Caco-2 (cell line): ENCODE results near the gene ITGAE. TPM values are rescaled to one million over a fixed set of nuclear protein-coding genes. Genes with fewer than 3 reads are reported as not detected.

Experiments
- BruUV-seq: library from RNA; stranded (reverse); fragments of 400-500 nt; replicated peaks from 2 replicates; lab custom pipeline; 2021; lab: Mats Ljungman, UMichigan
- CTCF ChIA-PET: fragments of 300-600 bp; sonication (Branson Sonifier 250); formaldehyde crosslinking; loops from one replicate; lab custom pipeline; 2022; ENCODE audit warnings: antibody characterized with exemption; lab: Charles Lee
- POLR2A ChIA-PET: fragments of 300-600 bp; sonication (Branson Sonifier 250); formaldehyde crosslinking; loops from one replicate; lab custom pipeline; 2022; ENCODE audit warnings: antibody characterized with exemption; lab: Charles Lee
- DNase-seq, 2 experiments: peaks; one replicate each; pipeline versions ENCODE4 v3.0.0 to v3.0.0-alpha.2; 2020 to 2022
- H3K27me3 ChIP-seq: replicated peaks from 2 replicates; pipeline ENCODE4 v1.6.0; 2011; ENCODE audit warnings: low read length; ENCODE audit not compliant: control insufficient read depth, insufficient read depth
- H3K36me3 ChIP-seq: 2 replicates; pipeline ENCODE4 v1.5.1; 2011; ENCODE audit warnings: low read length; ENCODE audit not compliant: control insufficient read depth, insufficient read depth
- H3K4me1 ChIP-seq: fragments of 250-450 bp; sonication (Bioruptor Pico); 2 replicates; pipeline ENCODE4 v1.5.1; 2020; ENCODE audit warnings: mild to moderate bottlenecking
- H3K4me3 ChIP-seq: 2 replicates; pipeline ENCODE4 v1.5.1; 2011; ENCODE audit warnings: low read depth, mild to moderate bottlenecking, control low read depth, low read length
- H3K9me3 ChIP-seq: fragments of 250-450 bp; sonication (Bioruptor Pico); 2 replicates; pipeline ENCODE4 v1.5.1; 2020; ENCODE audit warnings: mild to moderate bottlenecking, moderate library complexity
- H3K27ac Mint-ChIP-seq: one replicate; pipeline ENCODE4 v1.8.0; 2022; ENCODE audit warnings: mixed read lengths; ENCODE audit not compliant: unreplicated experiment
- H3K27me3 Mint-ChIP-seq: one replicate; pipeline ENCODE4 v1.8.0; 2022; ENCODE audit warnings: mixed read lengths; ENCODE audit not compliant: insufficient read depth, unreplicated experiment
- H3K36me3 Mint-ChIP-seq: one replicate; pipeline ENCODE4 v1.8.0; 2022; ENCODE audit warnings: mild to moderate bottlenecking, mixed read lengths; ENCODE audit not compliant: insufficient read depth, unreplicated experiment
- H3K4me1 Mint-ChIP-seq: one replicate; pipeline ENCODE4 v1.8.0; 2022; ENCODE audit warnings: low read depth, mixed read lengths; ENCODE audit not compliant: unreplicated experiment
- H3K4me3 Mint-ChIP-seq: one replicate; pipeline ENCODE4 v1.8.0; 2022; ENCODE audit warnings: mild to moderate bottlenecking, moderate library complexity, mixed read lengths; ENCODE audit not compliant: unreplicated experiment
- H3K9me3 Mint-ChIP-seq: one replicate; pipeline ENCODE4 v1.8.0; 2022; ENCODE audit warnings: mixed read lengths; ENCODE audit not compliant: unreplicated experiment
- intact Hi-C: fragments of 100-400 bp; cut with micrococcal nuclease; formaldehyde crosslinking; loops from one replicate; pipeline ENCODE4 v1.10.0; 2022; ENCODE audit not compliant: unreplicated experiment
- total RNA-seq: library from RNA; stranded (reverse); gene quantifications from 2 replicates; pipeline ENCODE4 v1.2.3, GENCODE V29; 2022
- TF ChIP-seq, protein P1 (sequence below), 2 experiments: fragments of 200-600 bp in 1 of 2; IDR thresholded peaks; 1 replicate in 1 of 2; 2 replicates in 1 of 2; pipeline versions ENCODE4 v1.5.1 to v1.8.0; 2011 to 2022; ENCODE audit warnings: antibody characterized with exemption in 1 of 2, control low read depth in 1 of 2, inconsistent platforms in 1 of 2, low read depth in 1 of 2, low read length in 1 of 2, mild to moderate bottlenecking in 1 of 2, moderate library complexity in 1 of 2; ENCODE audit not compliant: insufficient read depth in 1 of 2, severe bottlenecking in 1 of 2, unreplicated experiment in 1 of 2

The ITGAE gene
- total RNA-seq, 1 experiment from 2014 or later: 12.8 TPM

DNA sequence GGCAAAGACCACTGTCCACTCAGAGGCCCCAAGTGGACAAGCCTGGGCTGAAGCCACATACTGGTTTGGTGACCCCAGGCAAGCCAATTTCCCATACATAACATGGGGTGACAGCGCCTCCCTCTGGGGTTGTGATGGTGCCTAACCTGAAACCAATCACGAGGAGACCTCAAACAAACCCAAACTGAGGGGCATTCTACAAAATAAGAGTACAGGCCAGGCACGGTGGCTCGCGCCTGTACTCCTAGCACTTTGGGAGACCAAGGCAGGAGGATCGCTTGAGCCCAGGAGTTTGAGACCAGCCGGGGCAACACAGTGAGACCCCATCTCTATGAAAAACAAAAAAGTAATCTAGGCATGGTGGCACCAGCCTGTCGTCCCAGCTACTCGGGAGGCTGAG is 108.6 kb downstream of the ITGAE start:
- Mint-ChIP-seq H3K4me1 (no peaks in the 10 kb centered on the region), H3K27ac (no peak overlapping the region)
- TF ChIP-seq, protein P1, sequence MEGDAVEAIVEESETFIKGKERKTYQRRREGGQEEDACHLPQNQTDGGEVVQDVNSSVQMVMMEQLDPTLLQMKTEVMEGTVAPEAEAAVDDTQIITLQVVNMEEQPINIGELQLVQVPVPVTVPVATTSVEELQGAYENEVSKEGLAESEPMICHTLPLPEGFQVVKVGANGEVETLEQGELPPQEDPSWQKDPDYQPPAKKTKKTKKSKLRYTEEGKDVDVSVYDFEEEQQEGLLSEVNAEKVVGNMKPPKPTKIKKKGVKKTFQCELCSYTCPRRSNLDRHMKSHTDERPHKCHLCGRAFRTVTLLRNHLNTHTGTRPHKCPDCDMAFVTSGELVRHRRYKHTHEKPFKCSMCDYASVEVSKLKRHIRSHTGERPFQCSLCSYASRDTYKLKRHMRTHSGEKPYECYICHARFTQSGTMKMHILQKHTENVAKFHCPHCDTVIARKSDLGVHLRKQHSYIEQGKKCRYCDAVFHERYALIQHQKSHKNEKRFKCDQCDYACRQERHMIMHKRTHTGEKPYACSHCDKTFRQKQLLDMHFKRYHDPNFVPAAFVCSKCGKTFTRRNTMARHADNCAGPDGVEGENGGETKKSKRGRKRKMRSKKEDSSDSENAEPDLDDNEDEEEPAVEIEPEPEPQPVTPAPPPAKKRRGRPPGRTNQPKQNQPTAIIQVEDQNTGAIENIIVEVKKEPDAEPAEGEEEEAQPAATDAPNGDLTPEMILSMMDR (IDR thresholded peaks at IDR 0.05; ENCODE audit: insufficient read depth in 1 of 2, low read depth in 1 of 2, low read length in 1 of 2, severe bottlenecking in 1 of 2, unreplicated experiment in 1 of 2): no peak

DNA sequence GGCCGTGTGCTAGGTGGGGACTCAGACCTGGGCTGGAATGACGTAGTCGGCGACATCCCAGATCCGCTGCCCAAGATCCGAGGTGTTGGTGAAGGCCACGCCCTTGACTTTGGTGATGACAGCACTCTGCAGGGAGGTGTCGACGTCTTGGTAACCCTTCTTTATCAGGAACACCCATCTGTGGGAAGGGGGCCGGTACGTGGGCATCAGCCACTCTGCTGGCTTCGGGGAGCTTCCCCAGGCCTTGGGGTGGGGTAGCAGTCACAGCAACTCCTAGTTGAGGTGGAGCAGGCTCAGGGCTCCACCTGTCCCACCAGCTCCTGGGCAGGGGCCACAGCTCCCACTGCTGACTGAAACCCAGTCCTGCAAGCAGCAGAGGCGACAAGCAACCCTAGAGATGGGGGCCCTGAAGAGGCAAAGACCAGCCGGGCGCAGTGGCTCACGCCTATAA is 109.3 kb downstream of the ITGAE start:
- H3K4me1 ChIP-seq: no peaks in the 10 kb centered on the region
- no peaks in the 10 kb centered on the region for H3K36me3 ChIP-seq
- H3K27me3 ChIP-seq: no peaks in the 10 kb centered on the region
- no TSS peak for BruUV-seq
- POLR2A ChIA-PET: no interaction called here
- TF ChIP-seq, protein P1 (IDR thresholded peaks at IDR 0.05; ENCODE audit: insufficient read depth in 1 of 2, low read depth in 1 of 2, low read length in 1 of 2, severe bottlenecking in 1 of 2, unreplicated experiment in 1 of 2): no peak
- Mint-ChIP-seq H3K9me3 (no peaks in the 10 kb centered on the region), H3K4me3 (no peak overlapping the region), H3K4me1 (no peaks in the 10 kb centered on the region), H3K36me3 (no peaks in the 10 kb centered on the region), H3K27me3 (no peaks in the 10 kb centered on the region), H3K27ac (no peak overlapping the region)
- DNase-seq: no peak
- intact Hi-C loops: no loop called here
- CTCF ChIA-PET: no interaction called here
- no peak overlapping the region for H3K4me3 ChIP-seq
- H3K9me3 ChIP-seq: no peaks in the 10 kb centered on the region

More for the DNA sequence above, 108.6 kb downstream of the ITGAE start:
- POLR2A ChIA-PET: no interaction called here
- Histone ChIP-seq H3K4me3 (no peak overlapping the region), H3K27me3 (no peaks in the 10 kb centered on the region), H3K36me3 (no peaks in the 10 kb centered on the region), H3K9me3 (no peaks in the 10 kb centered on the region), H3K4me1 (no peaks in the 10 kb centered on the region)
- intact Hi-C loops: no loop called here
- BruUV-seq: no TSS peak
- CTCF ChIA-PET: no interaction called here
- Mint-ChIP-seq H3K9me3 (no peaks in the 10 kb centered on the region), H3K36me3 (no peaks in the 10 kb centered on the region), H3K4me3 (no peak overlapping the region), H3K27me3 (no peaks in the 10 kb centered on the region)
- no peak for DNase-seq

DNA sequence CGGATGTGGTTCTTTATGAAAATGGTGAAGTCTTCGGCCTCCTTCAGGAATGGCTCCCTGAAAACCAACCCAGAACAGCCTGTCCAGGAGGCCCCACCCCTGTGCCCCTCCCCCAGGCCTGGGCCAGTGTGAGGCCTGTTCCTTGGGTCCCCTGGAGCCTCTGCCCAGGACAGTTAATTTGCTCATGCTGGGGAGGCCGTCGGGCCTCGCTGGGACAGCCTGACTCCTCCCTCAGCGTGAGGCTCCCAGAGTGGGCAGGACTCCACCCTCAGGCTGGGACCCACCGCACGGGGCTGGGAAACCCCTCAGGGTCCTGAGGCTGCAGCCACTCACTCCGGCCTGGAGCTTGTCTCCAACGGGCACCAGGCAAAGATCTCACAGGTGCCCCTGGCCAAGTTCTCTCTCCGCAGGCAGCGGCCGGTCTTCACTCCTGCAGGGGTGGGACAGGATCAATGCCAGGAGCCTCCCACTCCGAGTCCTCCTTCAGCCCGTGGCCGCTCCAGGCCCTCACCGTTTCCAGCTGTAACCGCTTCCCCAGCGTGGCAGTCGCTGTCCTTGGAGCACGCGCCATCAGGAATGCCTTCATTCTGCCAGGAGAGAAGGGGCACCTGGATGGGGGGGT is 110.8 kb downstream of the ITGAE start:
- H3K9me3 Mint-ChIP-seq: no peaks in the 10 kb centered on the region
- H3K27me3 ChIP-seq: no peaks in the 10 kb centered on the region
- intact Hi-C loops: no loop called here
- no peaks in the 10 kb centered on the region for H3K4me1 ChIP-seq
- H3K4me1 Mint-ChIP-seq: no peaks in the 10 kb centered on the region
- no peaks in the 10 kb centered on the region for H3K27me3 Mint-ChIP-seq
- no peaks in the 10 kb centered on the region for H3K36me3 ChIP-seq
- TF ChIP-seq, protein P1 (IDR thresholded peaks at IDR 0.05; ENCODE audit: insufficient read depth in 1 of 2, low read depth in 1 of 2, low read length in 1 of 2, severe bottlenecking in 1 of 2, unreplicated experiment in 1 of 2): no peak
- no peak overlapping the region for H3K27ac Mint-ChIP-seq
- no peak overlapping the region for H3K4me3 ChIP-seq
- POLR2A ChIA-PET: no interaction called here
- DNase-seq: no peak
- CTCF ChIA-PET: no interaction called here
- BruUV-seq: no TSS peak
- no peak overlapping the region for H3K4me3 Mint-ChIP-seq
- H3K9me3 ChIP-seq: no peaks in the 10 kb centered on the region
- H3K36me3 Mint-ChIP-seq: no peaks in the 10 kb centered on the region
